ENCODE measurements around the gene FPR1.

FPR1 gene

DNA sequence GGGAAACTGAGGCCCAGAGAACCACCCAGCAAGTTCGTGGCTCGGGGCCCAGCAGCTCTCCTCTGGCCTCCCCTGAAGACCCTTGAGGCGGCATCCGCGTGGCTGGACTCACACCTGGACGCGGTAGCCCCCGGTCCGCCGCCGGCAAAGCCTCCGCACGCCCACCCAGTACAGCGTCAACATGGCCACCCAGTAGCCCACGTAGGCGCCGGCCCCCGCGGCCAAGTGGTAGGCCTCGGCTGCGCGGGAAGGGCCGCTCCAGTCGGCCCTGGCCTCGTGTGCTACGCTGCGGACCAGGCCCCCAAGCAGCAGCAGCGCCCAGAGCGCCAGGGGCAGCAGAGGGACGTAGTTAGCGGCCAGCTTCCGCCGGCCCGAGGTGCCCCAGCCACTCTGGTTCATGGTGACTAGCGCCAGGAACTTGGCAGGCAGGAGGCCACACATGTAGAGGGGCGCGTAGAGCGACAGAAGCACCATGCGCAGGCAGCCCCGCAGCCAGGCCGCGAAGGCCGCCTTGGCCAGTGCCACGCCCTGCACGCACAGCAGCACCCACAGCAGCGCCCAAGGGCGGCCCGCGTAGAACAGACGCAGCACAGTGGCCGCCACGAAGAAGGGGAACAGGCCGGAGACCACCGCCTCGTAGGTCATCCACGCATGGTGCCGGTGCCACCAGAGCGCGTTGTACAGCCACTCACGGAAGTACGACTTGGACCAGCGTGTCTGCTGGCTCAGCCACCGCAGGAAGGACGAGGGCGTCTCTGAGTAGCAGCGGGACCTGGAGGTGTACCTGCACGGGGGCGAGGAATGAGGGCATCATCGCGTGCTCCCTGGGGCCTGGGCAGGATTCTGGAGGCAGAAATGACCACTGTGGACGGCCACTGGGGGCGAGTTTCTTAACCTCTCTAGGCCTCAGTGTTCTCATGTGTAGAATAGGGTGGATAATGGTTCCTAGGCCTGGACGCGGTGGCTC lies 38.1 kb downstream of the FPR1 start:
- DNase-seq, result no peak
- in situ Hi-C loops (cut with HindIII; ENCODE audit: low pct_ligation_motif_present, low pct_unique_long_range_greater_than_20kb, low sequenced_read_pairs), result no loop called here

DNA sequence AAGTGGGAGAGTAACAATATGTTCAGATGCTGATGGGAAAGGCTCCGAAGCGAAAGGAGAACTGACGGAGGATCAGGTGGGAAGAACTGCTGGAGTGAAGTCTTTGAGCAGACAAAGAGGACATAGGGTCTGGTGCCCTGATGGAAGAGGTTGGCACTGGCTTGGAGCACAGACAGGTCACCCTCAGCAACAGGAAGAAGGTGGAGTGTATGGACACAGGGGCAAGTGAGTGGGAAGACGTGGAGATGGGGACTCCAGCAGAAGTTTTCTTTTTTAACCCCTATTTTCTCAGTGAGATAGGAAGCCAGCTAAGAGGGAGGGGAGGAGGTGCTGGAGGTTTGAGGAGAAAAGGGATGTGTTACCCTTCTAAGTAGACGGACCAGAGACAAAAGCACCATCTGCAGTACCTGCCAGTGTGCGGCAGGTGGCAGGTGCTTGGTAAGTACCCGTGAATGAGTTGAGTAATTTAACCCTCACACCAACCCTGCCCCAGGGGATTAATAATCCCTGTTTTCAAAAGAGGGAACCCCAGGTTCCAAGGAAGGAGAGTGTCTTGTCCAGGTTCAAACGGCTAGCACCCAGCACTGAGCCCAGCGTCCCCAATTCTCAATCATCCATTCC lies 39.1 kb downstream of the FPR1 start:
- peak; percentile 36 for DNase-seq

DNA sequence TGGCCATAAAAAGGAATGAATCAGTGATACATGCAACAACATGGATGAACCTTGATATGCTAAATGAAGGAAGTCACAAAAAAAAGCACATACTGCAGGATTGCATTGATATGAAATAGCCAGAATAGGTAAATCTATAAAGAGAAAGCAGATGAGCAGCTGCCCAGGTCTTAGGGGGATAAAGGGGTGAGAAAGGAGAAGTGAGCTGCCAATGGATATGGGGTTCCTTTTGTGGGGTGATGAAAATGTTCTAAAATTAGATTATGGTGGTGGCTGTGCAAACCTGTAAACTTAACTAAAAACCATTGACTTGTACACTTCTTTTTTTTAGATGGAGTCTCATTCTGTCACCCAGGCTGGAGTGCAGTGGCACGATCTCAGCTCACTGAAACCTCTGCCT lies 40.0 kb downstream of the FPR1 start:
- in situ Hi-C loops (cut with HindIII; ENCODE audit: low pct_ligation_motif_present, low pct_unique_long_range_greater_than_20kb, low sequenced_read_pairs), result no loop called here
- DNase-seq, result no peak

More for the DNA sequence above, 39.1 kb downstream of the FPR1 start:
- in situ Hi-C loops (cut with HindIII; ENCODE audit: low pct_ligation_motif_present, low pct_unique_long_range_greater_than_20kb, low sequenced_read_pairs), result no loop called here

DNA sequence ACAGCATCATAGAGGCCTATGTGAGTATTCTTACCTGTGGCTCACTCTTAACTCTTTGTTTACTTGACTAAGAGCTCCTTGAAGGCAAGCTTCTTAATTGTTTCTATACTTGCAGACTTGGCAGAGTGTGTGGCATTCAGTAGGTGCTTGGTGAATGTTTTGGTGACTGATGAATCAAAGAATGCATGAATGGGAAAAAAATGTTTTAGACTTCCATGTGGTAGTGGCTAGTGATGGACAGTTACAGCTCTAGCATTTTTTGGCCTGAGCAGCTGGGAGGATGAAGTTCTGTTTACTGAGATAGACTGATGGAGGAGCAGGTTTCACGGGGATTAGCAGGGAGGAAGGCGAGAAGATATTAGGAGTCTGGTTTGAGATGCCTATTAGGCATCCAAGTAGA lies 41.5 kb downstream of the FPR1 start:
- in situ Hi-C loops (cut with HindIII; ENCODE audit: low pct_ligation_motif_present, low pct_unique_long_range_greater_than_20kb, low sequenced_read_pairs), result no loop called here
- DNase-seq, result no peak

DNA sequence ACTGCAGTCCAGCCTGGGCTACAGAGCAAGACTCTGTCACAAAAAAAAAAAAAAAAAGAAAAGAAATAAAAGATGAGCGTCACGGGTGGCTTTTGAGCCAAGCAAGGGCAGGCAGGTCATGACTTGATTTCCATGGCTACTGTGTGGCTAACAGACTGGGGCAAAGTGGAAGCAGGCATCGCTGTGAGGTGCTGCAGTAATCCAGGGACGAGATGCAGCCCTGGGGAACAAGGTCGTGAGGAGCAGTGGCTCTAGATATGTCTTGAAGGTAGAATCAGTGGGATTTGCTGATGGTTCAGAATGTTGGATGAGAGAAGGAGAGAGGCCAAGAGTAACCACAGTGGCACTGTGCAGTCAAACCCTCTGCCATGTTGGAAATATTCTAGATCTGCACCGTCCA lies 42.1 kb downstream of the FPR1 start:
- DNase-seq, result no peak

DNA sequence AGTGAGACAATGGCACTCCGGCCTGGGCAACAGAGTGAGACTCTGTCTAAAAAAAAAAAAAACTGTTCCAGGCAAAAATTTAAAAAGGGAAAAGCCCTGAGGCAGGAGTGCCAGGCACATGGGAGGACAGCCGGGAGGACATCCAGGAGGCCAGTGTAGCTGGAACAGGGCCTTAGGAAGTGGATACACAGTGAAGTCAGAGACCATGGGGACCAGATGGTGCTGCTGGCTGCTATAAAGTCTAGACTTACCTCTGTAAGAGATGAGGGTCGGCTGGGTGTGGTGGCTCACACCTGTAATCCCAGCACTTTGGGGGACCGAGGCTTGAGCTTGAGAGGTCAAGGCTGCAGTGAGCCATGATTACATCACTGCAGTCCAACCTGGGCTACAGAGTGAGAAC lies 42.9 kb downstream of the FPR1 start:
- in situ Hi-C loops (cut with HindIII; ENCODE audit: low pct_ligation_motif_present, low pct_unique_long_range_greater_than_20kb, low sequenced_read_pairs), result no loop called here
- DNase-seq, result no peak

More for the DNA sequence above, 42.1 kb downstream of the FPR1 start:
- in situ Hi-C loops (cut with HindIII; ENCODE audit: low pct_ligation_motif_present, low pct_unique_long_range_greater_than_20kb, low sequenced_read_pairs), result no loop called here

DNA sequence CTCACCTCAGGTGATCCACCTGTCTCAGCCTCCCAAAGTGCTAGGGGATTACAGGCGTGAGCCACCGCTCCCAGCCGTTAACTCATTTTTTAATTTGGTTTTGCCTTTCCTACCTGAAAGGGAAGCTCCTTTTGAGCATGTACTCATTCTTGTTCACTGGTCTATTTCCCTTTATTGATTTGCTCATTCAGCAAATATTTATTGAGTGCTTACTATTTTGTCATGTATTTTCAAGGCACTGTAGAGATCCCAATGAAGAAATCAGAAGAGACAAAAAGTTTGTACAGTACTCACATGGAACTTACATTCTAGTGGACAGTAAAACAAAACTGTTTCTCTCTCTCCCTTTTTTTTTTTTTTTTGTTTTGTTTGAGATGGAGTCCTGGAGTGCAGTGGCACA lies 44.8 kb downstream of the FPR1 start:
- no peak for DNase-seq
- in situ Hi-C loops (cut with HindIII; ENCODE audit: low pct_ligation_motif_present, low pct_unique_long_range_greater_than_20kb, low sequenced_read_pairs), result no loop called here

DNA sequence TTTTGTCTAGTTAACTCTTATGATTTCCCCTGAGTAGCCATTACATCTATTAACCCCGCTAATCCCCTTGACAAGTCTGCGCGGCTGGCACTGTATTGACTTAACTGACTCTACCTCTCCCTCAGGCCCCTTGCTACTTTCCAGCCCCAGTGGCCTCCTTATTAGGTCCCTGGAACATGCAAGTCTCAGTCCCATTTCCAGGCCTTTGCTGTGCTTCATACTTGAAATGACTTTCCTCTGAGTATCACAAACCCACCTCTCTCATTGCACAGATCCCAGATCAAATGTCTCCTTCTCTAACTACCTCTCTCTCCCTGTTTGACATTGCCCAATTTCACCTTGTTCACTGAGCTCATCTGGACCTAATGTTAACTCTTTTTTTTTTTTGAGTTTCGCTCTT lies 45.4 kb downstream of the FPR1 start:
- in situ Hi-C loops (cut with HindIII; ENCODE audit: low pct_ligation_motif_present, low pct_unique_long_range_greater_than_20kb, low sequenced_read_pairs), result no loop called here
- DNase-seq, result no peak

DNA sequence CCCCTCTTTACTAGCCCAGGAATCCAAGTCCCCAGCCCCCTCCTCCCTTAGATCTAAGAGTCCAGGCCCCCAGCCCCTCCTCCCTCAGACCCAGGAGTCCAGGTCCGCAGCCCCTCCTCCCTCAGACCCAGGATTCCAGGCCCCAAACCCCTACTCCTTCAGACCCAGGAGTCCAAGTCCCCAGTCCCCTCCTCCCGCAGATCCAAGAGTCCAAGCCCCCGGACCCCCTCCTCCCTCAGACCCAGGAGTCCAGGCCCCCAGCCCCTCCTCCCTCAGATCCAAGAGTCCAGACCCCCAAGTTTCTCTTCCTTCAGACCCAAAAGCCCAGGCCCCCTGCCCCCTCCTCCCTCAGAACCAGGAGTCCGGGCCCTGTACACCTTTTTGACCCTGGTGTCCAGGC lies 47.1 kb downstream of the FPR1 start:
- in situ Hi-C loops (cut with HindIII; ENCODE audit: low pct_ligation_motif_present, low pct_unique_long_range_greater_than_20kb, low sequenced_read_pairs), result no loop called here
- DNase-seq, result no peak

DNA sequence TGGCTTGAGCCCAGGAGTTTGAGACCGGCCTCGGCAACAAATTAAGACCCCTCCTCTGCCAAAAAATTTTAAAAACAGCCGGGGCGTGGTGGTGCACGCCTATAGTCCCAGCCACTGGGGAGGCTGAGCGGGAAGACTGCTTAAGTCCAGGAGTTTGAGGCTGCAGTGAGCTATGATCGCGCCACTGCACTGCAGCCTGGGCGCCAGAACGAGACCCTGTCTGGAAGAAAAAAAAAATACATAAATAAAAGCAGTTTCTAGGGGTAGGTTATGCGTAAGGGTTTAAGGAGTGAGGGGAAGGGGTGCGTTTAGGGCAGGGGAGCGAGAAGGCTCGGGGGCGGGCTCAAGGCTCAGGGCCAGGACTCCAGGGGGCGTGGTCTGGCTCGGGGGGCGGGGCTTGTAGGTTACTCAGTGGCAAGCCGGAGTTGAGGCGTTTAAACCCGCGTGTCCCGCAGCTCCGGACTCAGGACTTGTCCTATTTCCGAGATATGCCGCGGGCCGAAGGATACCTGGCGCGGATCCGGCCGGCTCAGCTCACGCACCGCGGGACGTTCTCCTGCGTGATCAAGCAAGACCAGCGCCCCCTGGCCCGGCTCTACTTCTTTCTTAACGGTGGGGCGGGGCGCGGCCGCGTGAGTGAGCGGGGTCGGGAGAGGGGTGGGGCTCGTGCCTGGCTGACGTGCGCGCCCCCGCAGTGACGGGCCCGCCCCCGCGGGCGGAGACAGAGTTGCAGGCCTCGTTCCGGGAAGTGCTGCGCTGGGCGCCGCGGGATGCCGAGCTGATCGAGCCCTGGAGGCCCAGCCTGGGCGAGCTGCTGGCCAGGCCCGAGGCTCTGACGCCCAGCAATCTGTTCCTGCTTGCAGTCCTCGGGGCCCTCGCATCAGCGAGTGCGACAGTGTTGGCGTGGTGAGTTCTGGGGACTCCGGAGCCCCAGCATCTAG lies 47.8 kb downstream of the FPR1 start:
- in situ Hi-C loops (cut with HindIII; ENCODE audit: low pct_ligation_motif_present, low pct_unique_long_range_greater_than_20kb, low sequenced_read_pairs), result no loop called here
- peak; percentile 88 for DNase-seq

DNA sequence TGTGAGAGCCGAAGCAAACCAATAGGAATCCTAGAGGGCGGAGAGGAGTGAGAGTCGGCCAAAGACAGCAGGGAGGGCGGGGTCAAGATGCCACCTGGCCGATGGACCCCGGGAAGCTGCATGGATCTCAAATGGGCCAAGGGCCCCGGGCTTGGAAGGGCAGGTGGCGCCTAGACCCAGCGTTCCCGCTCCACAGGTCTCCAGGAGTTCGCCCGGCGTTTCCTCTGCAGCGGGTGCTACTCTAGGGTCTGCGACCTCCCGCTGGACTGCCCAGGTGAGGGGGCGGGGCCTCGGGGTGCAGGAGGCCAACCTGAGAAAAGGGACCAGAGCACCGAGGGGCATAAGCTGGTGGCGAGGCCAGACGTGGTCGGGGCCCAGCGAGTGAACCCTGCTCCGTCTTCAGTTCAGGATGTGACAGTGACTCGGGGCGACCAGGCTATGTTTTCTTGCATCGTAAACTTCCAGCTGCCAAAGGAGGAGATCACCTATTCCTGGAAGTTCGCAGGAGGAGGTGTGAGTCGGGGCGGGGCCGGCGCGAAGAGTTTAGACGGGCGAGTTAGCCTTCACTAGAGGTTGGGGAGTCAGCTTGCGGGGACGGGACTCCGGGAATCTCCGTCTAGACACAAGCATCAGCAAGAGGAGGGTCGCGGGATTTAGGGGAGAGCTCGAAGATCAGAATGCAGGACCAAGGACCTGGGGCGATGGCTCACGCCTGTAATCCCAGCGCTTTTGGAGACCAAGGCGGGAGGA lies 48.7 kb downstream of the FPR1 start:
- DNase-seq, result no peak
- in situ Hi-C loops (cut with HindIII; ENCODE audit: low pct_ligation_motif_present, low pct_unique_long_range_greater_than_20kb, low sequenced_read_pairs), result no loop called here

DNA sequence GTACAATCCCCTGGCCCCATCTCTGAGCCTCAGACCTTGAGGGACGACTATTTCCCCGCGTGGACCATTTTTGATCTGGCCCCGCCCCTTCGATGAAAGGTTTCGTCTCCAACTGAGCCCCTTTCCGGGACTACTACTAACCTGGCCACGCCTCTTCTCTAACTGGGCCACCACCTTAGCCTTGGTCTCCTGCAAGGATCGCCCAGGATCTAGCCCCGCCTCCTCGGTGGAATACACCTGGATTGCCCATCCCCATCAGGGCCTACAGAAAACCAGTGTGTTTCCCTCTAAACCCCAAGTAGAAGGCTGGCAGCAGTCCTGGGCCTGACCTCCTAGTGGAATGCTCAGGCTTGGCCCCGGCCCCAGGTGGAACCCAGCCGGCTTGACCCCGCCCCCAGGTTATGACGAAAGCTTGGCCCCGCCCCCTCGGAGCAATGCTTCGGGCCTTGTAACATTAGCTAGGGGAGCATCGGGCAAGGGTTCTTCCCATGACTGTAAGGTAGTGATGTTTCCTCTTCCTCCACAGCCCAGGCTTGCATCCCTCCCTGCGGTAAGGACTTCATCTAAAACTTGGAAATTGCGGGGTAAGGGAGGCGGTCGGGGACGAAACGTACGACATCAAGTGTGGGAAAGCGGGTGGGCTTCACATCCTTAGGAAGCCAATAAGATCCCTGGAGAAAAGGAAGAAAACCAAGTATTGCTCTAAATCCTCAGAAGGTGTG lies 49.4 kb downstream of the FPR1 start:
- in situ Hi-C loops (cut with HindIII; ENCODE audit: low pct_ligation_motif_present, low pct_unique_long_range_greater_than_20kb, low sequenced_read_pairs), result no loop called here
- no peak for DNase-seq

DNA sequence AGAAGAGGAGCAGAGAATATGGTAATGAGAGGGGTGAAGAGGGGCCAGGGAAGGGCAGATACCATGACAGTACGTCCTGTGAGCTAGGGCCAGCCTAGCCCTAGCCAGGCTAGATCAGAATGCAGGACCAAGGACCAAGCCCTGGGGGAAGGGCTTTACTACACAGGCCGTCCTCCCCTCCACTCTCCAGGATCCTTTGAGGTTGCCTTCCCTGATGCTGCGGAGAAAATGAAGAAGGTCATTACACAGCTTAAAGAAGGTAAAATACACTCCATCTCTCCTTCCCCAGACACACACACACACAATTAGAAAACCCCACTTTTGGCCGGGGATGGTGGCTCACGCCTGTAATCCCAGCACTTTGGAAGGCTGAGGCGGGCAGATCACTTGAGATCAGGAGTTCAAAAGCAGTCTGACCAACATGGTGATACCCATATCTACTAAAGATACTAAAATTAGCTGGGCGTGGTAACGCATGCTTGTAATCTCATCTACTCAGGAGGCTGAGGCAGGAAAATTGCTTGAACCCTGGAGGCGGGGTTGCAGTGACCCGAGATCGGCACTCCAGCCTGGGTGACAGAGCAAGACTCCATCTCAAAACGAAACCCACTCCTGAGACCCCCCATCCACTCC lies 50.1 kb downstream of the FPR1 start:
- no peak for DNase-seq
- in situ Hi-C loops (cut with HindIII; ENCODE audit: low pct_ligation_motif_present, low pct_unique_long_range_greater_than_20kb, low sequenced_read_pairs), result no loop called here

DNA sequence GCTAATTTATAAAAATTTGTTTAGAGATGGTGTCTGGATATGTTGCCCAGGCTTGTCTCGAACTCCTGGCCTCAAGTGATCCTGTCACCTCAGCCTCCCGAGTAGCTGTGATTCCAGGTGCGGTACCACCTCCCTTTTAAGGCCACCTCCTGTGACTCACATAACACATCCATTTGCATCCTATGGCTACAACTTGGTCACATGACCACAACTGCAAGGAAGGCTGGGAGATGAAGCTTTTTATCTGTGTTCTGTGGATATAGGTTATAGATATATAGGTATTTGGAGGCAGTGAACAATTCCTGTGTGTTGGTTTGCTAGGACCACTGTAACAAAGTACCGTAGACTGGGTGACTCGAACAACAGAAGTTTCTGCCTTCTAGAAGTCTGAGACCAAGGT lies 52.5 kb downstream of the FPR1 start:
- no peak for DNase-seq
- in situ Hi-C loops (cut with HindIII; ENCODE audit: low pct_ligation_motif_present, low pct_unique_long_range_greater_than_20kb, low sequenced_read_pairs), result no loop called here

DNA sequence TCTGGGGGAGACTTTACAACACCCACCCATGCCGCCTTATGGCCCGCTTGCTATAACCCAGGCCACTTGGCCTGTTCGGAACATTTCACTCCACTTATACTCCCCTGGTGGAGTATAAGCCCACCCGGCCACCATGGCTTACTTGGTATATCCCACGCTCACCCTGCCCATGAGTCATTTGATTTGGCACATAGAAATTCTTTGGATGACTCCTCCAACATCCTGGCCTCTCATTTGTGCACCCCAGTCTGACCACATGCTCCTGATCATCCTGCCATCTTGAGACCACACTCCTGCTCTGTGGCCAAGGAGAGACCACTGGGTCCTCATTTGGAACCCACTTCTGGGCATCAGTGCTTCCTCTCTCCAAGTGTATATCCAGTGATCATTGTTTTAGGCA lies 53.4 kb downstream of the FPR1 start:
- in situ Hi-C loops (cut with HindIII; ENCODE audit: low pct_ligation_motif_present, low pct_unique_long_range_greater_than_20kb, low sequenced_read_pairs), result no loop called here
- no peak for DNase-seq

DNA sequence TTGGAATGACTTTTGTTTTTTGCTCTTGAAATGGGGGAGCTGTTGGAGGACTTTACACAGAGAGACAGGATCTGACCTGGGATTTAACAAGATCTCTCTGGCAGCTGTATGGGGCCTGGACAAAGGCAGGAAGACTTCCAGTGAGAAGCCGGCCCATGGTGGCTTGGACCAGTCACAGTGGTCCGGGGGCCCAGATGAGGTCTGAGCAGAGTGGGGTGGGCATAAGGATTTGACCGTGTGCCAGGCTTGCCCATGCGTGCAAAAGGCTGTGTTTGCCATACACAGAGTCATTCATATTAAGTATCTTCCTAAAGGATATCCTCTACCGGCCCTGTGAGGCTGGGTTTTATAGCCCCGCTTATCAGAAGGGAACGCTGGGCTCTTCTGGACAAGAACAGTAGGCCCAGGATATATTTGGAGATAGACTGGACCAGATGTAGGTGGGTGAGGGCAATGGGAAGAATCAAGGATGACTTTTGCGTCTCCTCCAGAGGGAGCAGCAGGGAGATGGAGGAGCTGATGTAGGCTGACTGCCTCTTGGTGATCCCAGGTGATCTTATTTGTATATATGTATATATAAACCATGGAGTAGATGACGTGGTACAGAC lies 54.4 kb downstream of the FPR1 start:
- in situ Hi-C loops (cut with HindIII; ENCODE audit: low pct_ligation_motif_present, low pct_unique_long_range_greater_than_20kb, low sequenced_read_pairs), result no loop called here
- DNase-seq, result no peak

DNA sequence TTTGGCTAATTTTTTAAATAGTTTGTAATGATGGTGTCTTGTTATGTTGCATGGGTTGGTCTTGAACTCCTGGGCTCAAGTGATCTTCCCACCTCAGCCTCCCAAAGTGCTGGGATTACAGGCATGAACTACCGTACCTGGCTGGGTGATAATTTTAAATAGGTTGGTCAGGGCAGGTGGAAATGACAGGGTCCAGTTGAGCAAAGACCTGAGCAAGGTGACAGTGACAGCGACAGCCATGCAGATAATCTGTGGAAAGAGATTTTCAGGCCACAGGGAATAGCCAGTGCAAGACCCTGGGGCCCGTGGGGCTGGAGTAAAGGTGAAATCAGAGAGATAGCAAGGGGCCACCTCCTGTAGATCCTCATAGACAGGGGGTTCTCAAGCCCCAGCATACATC lies 55.1 kb downstream of the FPR1 start:
- in situ Hi-C loops (cut with HindIII; ENCODE audit: low pct_ligation_motif_present, low pct_unique_long_range_greater_than_20kb, low sequenced_read_pairs), result no loop called here
- DNase-seq, result no peak
